Coronary artery (tissue), 2 donors: Measurements from ENCODE around the gene KCNG4.

ENCODE experiments used
- DNase-seq: peaks from one replicate; pipeline ENCODE4 v3.0.0-alpha.2; 2017; ENCODE audit warnings: low spot score
- H3K27ac ChIP-seq, 2 donors: fragments of 200-600 bp; sonication (generic); one replicate each; pipeline ENCODE4 v1.5.1; 2016 to 2019
- H3K4me3 ChIP-seq: fragments of 200-600 bp; sonication (generic); 2 replicates; pipeline ENCODE4 v1.5.1; 2016; ENCODE audit warnings: mild to moderate bottlenecking, moderate library complexity
- CTCF ChIP-seq: fragments of 200-600 bp; sonication (generic); IDR thresholded peaks from one replicate; pipeline ENCODE4 v1.5.1; 2019; ENCODE audit warnings: antibody characterized with exemption

The KCNG4 gene

GRCh38 chr16:84272740-84273320, 33.0 kb upstream of the KCNG4 start:
- DNase-seq: no peak
- no peak overlapping the region for H3K27ac ChIP-seq
- TF ChIP-seq CTCF: no peak
- H3K4me3 ChIP-seq: no peak overlapping the region

GRCh38 chr16:84271866-84272265, 32.1 kb upstream of the KCNG4 start:
- DNase-seq: no peak
- no peak for TF ChIP-seq CTCF
- Histone ChIP-seq H3K27ac (no peak overlapping the region), H3K4me3 (no peak overlapping the region)

DNA sequence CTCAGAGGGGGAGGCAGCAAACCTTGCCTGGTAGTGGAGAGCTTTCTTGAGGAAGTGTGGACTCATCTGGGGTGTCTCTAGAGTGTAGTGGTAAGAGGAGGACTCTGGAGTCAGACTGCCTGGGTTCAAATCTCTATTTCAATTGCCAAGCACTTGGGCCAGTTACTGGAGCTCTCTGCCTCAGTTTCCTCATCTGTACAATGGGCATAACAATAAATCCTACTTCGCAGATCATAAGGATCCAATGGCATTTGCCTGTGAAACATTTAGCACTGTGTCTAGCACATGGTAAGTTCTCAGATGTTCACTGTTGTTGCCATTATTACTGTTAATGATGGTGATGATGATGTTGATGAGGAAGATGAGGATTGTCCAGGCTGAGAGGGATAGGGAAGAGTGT, 31.2 kb upstream of the KCNG4 start:
- no peak for TF ChIP-seq CTCF
- Histone ChIP-seq H3K27ac (no peak overlapping the region), H3K4me3 (no peak overlapping the region)
- no peak for DNase-seq

GRCh38 chr16:84270531-84270930, 30.7 kb upstream of the KCNG4 start:
- Histone ChIP-seq H3K4me3 (no peak overlapping the region), H3K27ac (no peak overlapping the region)
- DNase-seq: no peak
- no peak for TF ChIP-seq CTCF

DNA sequence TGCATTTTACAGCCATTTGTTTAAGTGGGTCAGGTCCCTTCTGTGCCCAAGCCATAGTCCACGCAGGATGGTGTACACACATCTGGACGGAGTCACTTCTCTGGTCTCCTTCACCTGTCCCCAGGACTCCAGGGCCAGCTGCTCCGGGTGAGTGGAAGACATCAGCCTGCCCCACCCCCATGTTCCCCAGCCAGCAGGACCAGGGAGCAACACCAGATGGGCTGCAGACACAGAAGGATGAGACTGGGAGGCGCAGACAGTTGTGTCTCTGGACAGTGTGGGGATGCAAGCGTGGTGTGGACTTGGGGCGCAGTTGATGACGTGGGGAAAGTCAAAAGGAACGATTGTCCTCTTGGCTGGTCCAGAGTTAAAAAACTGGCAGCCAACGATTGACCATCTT, 30.3 kb upstream of the KCNG4 start:
- no peak overlapping the region for H3K4me3 ChIP-seq
- no peak for TF ChIP-seq CTCF
- DNase-seq: no peak
- no peak overlapping the region for H3K27ac ChIP-seq

GRCh38 chr16:84268291-84269040, 28.7 kb upstream of the KCNG4 start:
- no peak for TF ChIP-seq CTCF
- DNase-seq: no peak
- H3K27ac ChIP-seq: no peak overlapping the region
- H3K4me3 ChIP-seq: no peak overlapping the region

GRCh38 chr16:84267380-84267779, 27.6 kb upstream of the KCNG4 start:
- Histone ChIP-seq H3K4me3 (no peak overlapping the region), H3K27ac (no peak overlapping the region)
- DNase-seq: no peak
- TF ChIP-seq CTCF: no peak
